CD4-positive, alpha-beta T cell treated with Interleukin-17A for 4 hours (primary cell): ENCODE data around the gene TEX48.

ENCODE experiments used
- DNase-seq: peaks from one replicate; pipeline ENCODE4 v3.0.0-alpha.2; 2020; ENCODE audit warnings: mixed read lengths

The TEX48 gene

DNA sequence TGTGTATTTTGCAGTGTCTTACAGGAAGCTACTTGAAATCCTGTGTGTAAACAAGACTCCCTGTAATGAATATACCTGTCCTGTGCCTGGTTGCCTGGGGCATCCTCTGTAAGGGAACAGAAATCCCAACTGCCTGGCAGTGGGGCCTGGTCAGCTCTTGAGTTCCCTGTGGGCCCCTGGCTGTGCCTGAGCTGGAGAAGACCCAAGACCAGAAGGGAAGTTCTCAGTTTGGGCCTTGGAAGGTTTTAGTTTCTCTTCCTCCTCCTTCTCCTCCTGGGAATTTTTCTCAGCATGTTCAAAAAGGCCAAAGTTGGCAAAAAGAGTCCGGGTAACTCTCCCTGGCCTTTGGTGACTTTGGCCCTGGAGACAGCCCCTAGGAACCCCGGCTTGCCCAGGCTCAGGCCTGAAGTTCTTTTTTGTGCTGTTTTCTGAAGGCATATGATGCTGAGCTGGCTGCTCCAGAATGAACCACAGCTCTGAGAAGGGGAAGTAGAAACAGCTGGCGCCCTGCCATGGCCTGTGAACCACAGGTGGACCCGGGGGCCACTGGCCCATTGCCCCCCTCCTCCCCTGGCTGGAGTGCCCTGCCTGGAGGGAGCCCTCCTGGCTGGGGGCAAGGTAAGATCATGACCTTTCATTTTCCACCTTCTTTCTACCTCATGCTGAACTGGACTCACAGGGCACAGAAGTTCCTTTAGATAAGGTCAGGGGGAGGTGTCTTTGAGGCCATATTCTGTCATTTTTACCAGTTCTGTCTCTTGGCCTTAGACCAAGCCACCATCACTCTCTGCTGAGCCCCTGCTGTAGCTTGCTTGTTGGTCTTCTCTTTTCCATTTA, 65.1 kb downstream of the TEX48 start:
- DNase-seq = peak; percentile 49
